ENCODE data around the gene ETS2.

- TF ChIP-seq CEBPB (IDR thresholded peaks at IDR 0.05; ENCODE audit: low read depth, low read length) (no peak), CHD7 (IDR thresholded peaks at IDR 0.05; ENCODE audit: insufficient replicate concordance, low read length) (no peak), HDAC2 (IDR thresholded peaks at IDR 0.05; ENCODE audit: borderline replicate concordance in 1 of 2, low read depth in 2 of 2, low read length in 2 of 2) (no peak)
Measured at GRCh38 chr21:38775733-38776132, 30.0 kb upstream of the ETS2 start.
